Fibroblast of skin of abdomen (primary cell): ENCODE data around the gene C16orf87.

Experiments
- DNase-seq: peaks from one replicate; pipeline ENCODE4 v3.0.0-alpha.2; 2013

C16orf87 gene

DNA sequence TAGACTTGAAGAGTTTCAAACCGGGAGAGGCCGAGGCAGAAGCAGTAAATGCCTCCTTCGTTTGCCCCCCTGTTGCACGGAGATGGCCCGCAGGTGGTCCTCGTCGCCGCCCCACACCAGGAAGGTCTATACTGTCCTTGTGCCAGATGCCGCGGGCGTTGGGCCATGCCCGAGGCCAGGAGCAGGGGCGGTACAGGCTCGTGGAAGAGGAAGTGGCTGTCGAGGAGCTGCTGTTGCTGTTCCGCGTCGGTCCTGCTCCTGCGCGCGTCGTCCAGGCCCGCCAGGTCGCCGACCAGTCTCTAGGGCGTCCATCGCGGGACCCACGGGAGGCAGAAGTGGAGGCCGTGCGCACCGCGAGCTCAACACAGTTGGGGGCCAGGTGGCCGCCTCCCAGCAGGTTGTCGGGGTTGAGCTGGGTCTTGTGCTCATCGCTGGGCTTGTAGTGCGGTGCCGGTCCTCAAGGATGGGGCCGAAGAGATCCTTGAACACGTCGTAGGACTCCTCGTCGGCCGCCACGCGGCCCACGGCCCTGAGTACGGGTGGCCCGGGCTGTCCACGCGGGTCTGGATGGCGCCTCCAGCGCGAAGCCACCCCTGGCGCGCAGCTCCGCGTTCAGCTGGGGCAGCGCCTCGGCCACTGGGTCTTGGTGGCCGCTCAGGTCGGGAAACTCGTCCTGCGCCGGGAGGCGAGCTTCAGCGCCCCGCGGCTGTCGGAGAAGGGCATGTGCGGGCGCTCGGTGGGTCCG, 13.1 kb upstream of the C16orf87 start:
- DNase-seq = no peak

DNA sequence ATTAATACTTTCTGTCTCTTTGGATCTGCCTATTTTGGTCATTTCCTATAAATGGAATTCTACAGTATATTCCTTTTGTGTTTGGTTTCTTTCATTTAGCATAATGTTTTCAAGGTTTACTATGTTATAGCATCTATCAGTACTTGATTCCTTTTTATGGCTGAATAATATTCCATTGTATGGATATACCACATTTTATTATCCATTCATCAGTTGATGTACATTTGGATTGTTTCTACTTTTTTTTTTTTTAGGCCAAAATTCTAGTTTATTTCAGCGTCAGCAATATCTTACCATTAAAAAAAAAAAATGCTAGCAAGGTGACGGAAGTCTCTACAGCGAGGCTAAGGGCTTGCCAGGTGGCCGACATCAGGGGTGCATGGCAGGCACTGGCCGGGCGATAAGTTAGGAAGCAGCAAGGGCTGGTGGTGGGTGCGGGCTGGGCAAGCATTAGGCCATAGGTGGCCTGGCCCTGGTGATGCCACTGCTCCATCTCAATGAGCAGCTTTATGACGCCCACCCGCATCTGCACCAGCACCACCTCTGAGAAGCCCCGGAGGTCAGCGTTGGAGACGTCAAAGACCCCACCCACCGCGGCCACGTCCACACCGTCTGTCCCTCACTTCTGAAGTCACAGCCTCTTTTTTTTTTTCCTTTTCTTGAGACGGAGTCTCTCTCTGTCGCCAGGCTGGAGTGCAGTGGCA, 11.4 kb upstream of the C16orf87 start:
- no peak for DNase-seq

DNA sequence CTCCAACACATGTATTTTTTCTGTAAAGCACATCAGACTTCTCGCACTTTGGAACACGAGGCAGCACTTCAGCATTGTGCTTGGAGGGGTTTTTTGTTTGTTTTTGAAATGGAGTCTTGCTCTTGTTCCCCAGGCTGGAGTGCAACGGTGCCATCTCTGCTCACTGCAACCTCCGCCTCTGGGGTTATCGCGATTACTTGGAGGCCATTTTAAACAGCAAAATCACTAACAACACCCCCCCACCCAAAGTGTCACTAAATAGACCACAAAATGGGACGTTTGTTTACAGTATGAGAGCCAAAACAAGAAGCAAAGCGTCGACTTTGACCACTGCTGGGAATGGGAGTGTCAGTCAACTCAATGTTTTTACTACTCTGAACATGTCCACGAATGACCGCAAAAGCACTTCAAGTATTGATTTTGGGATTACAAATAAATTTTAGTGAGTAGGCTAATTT, 9.0 kb upstream of the C16orf87 start:
- DNase-seq = no peak

DNA sequence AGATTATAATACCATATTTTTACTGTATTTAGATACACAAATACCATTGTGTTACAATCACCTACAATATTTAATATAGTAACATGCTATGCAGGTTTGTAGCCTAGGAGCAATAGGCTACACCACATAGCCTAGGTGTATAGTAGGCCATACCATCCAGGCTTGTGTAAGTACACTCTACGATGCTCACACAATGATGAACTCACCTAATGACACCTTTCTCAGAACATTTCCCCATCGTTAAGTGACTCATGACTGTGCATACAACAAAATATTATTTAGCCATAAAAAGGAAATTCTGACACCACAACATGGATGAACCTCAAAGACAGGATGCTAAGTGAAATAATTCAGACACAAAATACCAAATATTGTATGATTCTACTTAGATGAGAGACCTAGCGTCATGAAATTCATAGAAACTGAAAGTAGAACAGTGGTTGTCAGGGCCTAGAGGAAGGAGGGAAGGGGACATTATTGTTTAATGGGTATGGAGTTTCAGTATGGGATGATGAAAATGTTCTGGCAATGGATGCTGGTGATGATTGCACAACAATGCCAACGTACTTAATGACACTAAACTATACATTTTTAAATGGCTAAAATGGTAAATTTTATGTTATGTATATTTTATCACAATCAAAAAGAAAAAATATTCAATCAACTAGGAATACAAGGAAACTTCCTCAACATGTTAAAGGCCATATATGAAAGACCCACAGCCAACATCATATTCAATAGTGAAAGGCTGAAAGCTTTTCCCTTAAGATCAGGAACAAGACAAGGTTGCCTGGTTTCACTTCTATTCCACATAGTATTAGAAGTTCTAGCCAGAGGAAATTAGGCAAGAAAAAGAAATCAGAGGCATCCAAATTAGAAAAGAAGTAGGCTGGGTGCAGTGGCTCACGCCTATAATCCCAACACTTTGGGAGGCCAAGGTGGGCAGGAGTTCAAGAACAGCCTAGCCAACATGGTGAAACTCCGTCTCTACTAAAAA, 5.9 kb upstream of the C16orf87 start:
- no peak for DNase-seq

DNA sequence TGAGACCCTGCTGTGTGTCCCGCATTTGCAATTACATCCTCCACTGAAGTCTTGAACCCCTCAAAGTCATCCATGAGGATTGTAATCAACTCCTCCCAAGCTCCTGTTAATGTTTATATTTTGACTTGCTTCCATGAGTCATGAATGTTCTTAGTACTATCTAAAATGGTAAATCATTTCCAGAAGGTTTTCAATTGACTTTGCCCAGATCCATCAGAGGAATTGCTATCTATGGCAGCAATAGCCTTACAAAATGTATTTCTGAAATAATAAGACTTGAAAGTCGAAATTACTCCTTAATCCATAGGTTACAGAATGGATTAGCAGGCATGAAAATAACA, 2.5 kb upstream of the C16orf87 start:
- no peak for DNase-seq

DNA sequence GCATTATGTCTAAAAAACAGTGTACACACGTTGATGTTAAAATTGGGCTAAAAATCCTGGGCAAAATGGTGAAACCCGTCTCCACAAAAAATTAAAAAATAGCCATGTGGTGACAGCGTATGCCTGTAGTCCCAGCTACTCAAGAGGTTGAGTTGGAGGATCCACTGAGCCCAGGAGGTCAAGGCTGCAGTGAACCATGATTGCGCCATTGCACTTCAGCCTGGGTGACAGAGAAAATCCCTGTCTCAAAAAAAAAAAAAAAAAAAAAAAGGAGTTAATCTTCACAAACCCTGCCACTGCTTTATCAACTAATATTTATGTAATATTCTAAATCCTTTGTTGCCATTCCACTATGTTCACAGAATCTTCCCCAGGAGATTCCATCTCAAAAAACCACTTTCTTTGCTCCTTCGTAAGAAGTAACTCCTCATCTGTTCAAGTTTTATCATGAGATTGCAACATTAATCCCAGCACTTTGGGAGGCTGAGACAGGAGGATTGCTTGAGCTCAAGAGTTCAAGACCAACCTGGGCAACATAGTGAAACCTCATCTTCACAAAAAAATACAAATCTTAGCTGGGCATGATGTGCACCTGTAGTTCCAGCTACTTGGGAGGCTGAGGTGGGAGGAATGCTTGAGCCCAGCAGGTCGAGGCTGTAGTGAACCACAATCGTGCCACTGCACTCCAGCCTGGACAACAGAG, 1.9 kb upstream of the C16orf87 start:
- no peak for DNase-seq

DNA sequence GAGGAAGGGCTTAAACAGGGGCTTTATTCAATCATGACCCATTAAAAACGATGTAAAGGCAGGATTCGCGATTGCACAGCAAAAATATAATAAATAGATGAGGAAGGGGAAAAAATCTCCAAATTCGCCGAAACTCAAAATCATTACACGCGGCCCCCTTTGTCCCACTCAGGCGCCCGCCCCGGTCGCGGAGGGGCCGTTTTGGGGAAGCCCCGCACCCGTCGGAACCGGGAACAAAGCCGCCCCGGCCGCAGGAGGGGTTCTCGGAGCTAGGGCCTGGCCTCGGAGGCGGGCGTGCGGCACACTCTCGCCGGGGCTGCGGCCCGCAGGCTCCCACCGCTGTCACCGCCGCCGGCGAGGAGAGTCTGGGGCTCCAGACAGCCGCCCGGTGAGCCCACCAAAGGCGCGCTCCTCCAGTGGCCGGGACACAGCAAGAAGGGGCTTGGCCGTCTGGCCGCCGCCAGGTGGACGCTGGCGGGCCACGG, 521 bp downstream of the C16orf87 start:
- DNase-seq = no peak

DNA sequence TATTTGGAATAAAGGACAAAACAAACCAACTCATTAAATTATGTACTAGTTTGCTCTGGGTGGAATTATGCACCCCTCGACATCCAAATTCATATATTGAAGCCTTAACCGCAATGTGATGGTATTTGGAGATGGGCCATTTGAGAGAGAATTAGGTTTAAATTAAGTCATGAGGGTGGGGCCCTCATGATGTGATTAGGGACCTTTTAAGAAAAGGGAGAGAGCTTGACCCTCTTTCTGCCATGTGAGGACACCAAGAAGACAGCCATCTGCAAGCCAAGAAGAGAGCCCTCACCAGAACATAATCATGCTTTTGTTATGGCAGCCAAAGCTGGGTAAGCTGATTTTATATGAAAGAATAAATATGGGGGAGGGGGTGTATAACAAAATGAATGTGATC, 2.0 kb downstream of the C16orf87 start:
- no peak for DNase-seq

DNA sequence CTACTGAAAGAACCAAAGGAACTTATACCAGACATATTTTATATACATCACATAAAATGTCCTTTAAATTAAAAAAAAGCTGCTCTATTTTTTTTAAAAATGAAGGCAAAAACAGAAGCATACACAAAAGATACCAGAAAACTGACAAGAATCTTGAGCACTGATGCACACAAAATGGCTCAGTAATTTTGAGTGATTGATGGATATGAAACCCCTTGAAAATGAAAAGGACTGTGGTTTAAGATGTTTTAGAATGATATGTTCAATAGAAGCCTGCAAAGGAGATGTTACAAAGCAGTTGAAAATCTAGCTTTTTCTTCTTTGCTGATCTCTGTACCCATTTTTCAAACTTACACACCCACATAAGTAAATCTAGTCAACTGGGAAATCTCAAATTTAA, 2.7 kb downstream of the C16orf87 start:
- DNase-seq = no peak

DNA sequence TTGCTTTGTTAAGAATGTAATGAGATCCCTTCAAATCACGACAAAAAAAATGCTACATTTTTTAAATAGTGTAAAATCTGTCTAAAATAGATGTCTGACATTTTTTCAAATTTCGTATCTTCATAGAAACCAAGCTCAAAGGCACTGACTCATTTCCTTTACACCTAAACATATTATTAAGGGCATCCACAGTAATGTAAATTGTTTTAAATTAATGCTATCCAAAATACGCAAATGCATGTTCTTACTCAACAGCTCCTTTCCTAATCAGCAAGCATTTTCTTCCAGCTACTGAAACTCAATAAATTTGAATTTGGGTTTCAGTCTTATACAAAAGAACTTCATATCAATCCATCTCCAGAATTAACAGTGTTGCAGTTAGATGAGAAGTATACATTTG, 4.3 kb downstream of the C16orf87 start:
- peak; percentile 5 for DNase-seq

DNA sequence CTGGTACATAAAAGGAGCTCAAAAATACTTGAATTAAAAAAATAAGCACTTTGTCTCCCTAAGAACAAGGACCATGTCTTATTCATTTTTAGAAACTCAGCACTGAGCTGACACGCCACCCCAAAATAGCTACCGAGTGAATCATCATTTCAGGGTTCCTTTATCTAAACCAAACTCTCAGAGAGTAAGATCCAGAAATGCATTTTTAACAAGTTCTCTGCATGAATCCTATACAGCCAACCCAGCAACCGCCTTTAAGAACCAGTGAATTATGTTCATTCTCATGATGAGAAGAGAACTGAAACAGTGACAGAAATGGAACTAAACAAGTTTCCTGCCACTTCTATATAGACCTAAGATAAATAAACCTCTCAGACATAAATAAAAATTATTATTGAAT, 8.7 kb downstream of the C16orf87 start:
- peak; percentile 63 for DNase-seq

DNA sequence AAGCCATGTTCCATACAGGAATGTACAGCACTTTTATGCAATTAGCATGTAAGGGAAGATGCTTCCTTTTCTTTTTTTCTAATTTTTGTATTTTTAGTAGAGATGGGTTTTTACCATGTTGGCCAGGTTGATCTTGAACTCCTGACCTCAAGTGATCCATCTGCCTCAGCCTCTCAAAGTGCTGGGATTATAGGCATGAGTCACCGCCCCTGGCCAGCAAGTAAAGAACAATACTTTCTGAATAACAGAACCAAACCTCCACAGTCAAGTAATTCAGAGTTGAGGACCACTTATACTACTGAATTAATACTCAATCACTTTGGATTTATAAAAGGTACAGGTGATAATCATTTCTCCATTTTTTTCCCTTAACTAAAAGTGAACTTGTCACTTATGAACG, 13.0 kb downstream of the C16orf87 start:
- no peak for DNase-seq

DNA sequence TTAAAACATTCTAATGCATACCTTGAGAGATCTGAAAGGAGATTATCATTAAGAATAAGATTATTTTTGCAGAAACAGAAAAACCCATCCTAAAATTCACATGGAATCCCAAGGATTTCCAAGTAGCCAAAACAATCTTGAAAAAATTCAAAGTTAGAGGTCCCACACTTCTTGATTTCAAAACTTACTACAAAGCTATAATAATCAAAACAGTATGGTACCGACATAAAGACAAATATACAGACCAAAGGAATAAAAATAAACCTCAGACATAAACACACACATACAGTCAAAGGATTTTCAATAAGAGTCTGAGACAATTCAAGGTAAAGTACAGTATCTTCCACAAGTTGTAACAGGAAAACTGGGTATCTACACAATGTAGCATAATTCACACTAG, 16.2 kb downstream of the C16orf87 start:
- no peak for DNase-seq

DNA sequence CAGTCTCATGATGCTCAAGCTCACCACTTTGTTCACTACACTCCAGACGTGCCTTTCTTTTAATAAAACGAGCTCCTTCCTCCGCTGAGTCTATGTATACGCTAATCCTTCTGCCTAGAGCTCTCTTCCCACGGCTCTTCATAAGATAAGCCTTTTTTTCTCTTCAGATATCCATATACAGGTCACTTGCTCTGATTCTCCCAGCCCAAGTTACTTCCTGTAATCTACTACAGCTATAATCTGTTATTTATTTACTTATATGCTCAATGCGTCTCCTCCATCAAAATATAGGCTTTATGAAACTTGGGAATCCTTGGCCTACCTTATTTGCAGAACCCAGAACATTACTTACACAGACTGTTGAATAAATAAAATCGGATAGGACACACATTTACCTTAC, 17.4 kb downstream of the C16orf87 start:
- DNase-seq = no peak

DNA sequence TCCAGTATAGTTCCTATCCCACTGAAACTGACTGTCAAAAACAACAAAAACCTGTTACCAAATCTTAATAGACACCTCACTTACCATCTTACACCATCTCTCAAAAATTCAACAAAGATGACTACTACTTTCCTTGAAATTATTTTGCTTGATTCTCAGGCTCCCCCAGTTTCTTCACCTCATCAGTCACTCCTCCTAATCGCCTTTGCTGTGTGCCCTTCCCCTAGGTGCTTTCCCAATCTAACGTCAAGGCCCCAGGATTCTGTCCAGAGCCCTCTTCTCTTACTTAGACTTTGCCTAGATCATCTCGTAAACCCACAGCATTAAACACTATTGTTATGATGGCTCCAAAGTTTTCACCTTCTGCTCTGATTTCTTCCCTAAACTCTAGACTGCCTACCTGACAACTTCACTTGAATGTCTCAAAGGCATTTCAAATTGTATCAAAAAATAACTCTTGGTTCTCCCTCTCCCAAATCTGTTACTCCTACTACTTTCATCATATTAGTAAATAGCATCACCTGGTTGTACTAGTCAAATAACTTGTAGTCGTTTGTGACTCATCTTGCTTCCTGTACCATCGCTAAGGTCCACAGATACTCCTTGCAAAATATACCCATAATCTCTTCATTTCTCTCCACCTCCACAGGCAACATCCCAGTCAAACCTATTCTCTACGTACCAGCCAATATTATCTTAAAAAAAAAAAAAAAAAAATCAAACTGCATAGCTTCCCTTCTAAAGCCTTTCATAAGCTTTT, 18.0 kb downstream of the C16orf87 start:
- no peak for DNase-seq

DNA sequence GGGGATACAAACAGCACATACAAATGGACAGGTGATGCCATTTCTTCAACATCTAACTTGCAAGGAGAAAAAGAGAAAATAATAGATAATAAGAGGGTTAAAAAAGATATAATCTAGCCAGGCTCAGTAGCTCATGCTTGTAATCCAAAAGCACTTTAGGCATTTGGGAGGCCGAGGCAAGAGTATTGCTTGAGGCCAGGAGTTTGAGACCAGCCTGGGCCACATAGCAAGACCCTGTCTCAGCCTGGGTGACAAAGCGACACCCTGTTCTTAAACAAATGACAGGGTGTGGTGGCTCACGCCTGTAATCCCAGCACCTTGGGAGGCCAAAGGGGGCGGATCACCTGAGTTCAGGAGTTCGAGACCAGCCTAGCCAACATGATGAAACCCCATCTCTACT, 19.3 kb downstream of the C16orf87 start:
- no peak for DNase-seq

DNA sequence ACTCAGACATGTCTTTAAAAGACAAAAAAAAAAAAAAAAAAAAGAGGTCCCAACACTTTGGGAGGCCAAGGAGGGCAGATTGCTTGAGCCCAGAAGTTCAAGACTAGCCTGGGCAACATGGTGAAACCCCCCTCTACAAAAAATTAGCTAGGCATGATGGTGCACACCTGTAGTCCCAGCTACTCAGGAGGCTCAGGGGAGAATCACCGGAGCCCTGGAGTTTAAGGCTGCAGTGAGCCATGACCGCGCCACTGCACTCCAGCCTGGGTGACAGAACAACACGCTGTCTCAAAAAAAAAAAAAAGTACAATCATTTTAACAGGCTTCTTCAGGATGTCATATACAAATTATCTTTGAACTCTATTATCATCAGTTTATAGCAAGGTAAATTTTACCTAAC, 22.0 kb downstream of the C16orf87 start:
- no peak for DNase-seq

DNA sequence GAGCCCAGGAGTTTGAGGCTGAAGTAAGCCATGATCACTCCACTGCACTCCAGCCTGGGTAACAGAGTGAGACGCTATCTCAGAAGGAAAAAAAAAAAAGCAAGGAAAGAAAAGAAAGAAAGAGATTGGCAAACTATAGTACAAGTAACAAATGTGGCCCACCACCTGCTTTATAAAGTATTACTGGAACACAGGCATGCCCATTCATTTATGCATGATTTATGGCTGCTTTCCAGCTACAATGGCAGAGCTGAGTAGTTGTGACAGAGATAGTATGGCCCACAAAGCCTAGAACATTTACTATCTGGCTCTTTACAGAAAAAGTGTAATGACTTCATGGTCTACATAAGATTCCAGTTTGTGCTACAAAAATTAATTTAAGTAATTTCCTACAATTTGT, 23.6 kb downstream of the C16orf87 start:
- DNase-seq = no peak

DNA sequence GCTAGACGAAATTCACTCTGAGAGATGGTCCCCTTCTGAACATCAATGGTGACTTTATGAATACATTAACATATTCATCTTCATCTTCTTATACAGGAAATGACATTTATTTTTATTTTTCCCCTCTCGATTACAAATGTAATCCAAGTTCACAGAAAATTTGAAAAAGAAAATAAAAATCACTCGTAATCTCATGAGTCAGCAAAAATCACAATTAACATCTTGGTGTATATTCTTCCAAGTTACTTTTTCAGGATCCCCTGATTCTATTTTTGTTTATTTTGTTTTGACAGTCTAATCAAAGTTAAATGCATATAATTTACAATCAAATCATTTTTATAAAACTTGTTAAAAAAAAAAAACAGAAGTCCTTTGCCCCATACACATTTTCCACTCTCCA, 27.6 kb downstream of the C16orf87 start:
- DNase-seq = no peak

DNA sequence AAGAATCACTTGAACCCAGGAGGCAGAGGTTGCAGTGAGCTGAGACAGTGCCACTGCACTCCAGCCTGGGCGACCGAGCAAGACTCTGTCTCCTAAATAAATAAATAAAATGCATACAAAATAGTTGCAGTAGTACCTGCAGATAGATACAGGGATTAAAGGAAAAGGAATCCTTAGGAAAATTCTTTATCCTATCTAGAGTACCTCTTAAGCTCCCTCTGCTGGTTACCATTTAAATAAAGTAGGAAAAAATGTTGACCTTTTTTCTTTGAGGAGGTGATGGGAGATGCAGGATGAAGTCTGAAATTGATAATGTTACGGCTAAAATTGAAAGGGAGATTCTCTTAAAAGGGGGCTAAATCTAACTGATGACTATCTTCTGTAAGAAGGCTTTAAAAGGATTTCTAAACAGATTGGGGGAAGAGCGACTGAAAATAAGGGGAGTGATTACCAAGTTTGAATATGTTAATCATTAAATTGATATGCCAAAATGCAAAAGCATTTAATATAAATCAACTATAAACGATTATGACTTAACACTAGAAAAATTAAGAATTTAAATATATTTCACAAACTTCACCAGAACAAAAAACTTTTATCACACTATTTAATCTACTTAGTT, 29.4 kb downstream of the C16orf87 start:
- peak; percentile 6 for DNase-seq

DNA sequence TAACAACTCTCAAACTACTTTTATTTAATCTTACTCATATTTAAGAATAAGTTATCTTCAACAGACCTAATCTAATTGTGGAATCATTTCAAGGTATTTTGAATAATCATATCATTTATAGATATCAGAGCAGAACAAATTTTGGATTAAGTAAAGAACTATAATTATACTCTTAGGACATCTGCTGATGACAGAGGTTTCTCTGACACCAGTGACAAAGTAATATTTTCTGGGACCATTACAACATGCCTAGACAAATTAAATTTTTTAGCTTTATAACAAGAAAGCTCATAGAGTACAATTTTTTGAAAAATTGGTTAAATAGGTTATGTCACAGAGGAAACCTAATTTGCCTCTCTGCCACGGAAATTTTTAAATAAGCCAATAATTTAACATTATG, 30.5 kb downstream of the C16orf87 start:
- no peak for DNase-seq
